ENCODE data around the gene LONRF2.

LONRF2 gene

GRCh38 chr2:100283724-100284501, 38.4 kb downstream of the LONRF2 start:
- no peak for FAIRE-seq
- no peak for TF ChIP-seq CTCF (IDR thresholded peaks at IDR 0.05; ENCODE audit: insufficient read depth, missing control alignments)
- no peak for DNase-seq (ENCODE audit: insufficient read length, low spot score)

- no peak for FAIRE-seq
- DNase-seq (ENCODE audit: insufficient read length, low spot score), result no peak
- TF ChIP-seq CTCF (IDR thresholded peaks at IDR 0.05; ENCODE audit: insufficient read depth, missing control alignments), result no peak
These were observed 40.5 kb downstream of the LONRF2 start for GRCh38 chr2:100281521-100282438.

GRCh38 chr2:100279586-100280534, 42.4 kb downstream of the LONRF2 start:
- DNase-seq (ENCODE audit: insufficient read length, low spot score) (no peak), FAIRE-seq (no peak)
- TF ChIP-seq CTCF (IDR thresholded peaks at IDR 0.05; ENCODE audit: insufficient read depth, missing control alignments), result no peak

GRCh38 chr2:100278986-100279385, 43.3 kb downstream of the LONRF2 start:
- FAIRE-seq (no peak), DNase-seq (ENCODE audit: insufficient read length, low spot score) (no peak)
- no peak for TF ChIP-seq CTCF (IDR thresholded peaks at IDR 0.05; ENCODE audit: insufficient read depth, missing control alignments)

- no peak for FAIRE-seq
- DNase-seq (ENCODE audit: insufficient read length, low spot score), result no peak
- TF ChIP-seq CTCF (IDR thresholded peaks at IDR 0.05; ENCODE audit: insufficient read depth, missing control alignments), result no peak
These were observed 43.8 kb downstream of the LONRF2 start for GRCh38 chr2:100278501-100278900.

GRCh38 chr2:100277540-100278207, 44.6 kb downstream of the LONRF2 start:
- no peak for TF ChIP-seq CTCF (IDR thresholded peaks at IDR 0.05; ENCODE audit: insufficient read depth, missing control alignments)
- FAIRE-seq (no peak), DNase-seq (ENCODE audit: insufficient read length, low spot score) (no peak)
